Activated B cell treated with CpG ODN at 0.5 μM for 24 hours (primary cell): ENCODE results near the gene PRSS8. TPM values are rescaled to one million over a fixed set of nuclear protein-coding genes. Genes with fewer than 3 reads are reported as not detected.

Experiments
- ATAC-seq: fragments of 200-7000 bp; cut with Tn5 transposase; one replicate; pipeline ENCODE4 v1.10.0; 2021; ENCODE audit warnings: low read depth, mild to moderate bottlenecking, moderate library complexity
- CTCF ChIA-PET: fragments of 350-600 bp; sonication (Branson Sonifier 250); formaldehyde crosslinking; loops from one replicate; lab custom pipeline; 2021; ENCODE audit warnings: antibody characterized with exemption; lab: Charles Lee
- POLR2A ChIA-PET: fragments of 350-600 bp; sonication (Branson Sonifier 250); formaldehyde crosslinking; loops from one replicate; lab custom pipeline; 2021; ENCODE audit warnings: antibody characterized with exemption; lab: Charles Lee
- DNase-seq: peaks from one replicate; pipeline ENCODE4 v3.0.0; 2022
- H3K27ac Mint-ChIP-seq: one replicate; pipeline ENCODE4 v1.8.0; 2020; ENCODE audit warnings: mixed read lengths
- H3K27me3 Mint-ChIP-seq: one replicate; pipeline ENCODE4 v1.8.0; 2021; ENCODE audit warnings: mixed read lengths
- H3K36me3 Mint-ChIP-seq: one replicate; pipeline ENCODE4 v1.8.0; 2021; ENCODE audit warnings: low read depth, mixed read lengths
- H3K4me1 Mint-ChIP-seq: one replicate; pipeline ENCODE4 v1.8.0; 2021; ENCODE audit warnings: mixed read lengths
- H3K4me3 Mint-ChIP-seq: one replicate; pipeline ENCODE4 v1.8.0; 2020; ENCODE audit warnings: mild to moderate bottlenecking, mixed read lengths
- H3K9me3 Mint-ChIP-seq: one replicate; pipeline ENCODE4 v1.8.0; 2020; ENCODE audit warnings: mixed read lengths
- CTCF ChIP-seq: fragments of 200-600 bp; IDR thresholded peaks from one replicate; pipeline ENCODE4 v1.8.0; 2022; ENCODE audit warnings: antibody characterized with exemption, mild to moderate bottlenecking
- intact Hi-C: fragments of 100-400 bp; cut with micrococcal nuclease; formaldehyde crosslinking; loops from one replicate; pipeline ENCODE4 v1.15.1; 2024
- total RNA-seq: library from RNA; stranded (reverse); gene quantifications from 2 replicates; pipeline ENCODE4 v1.2.3, GENCODE V29; 2022

Gene PRSS8
- total RNA-seq, 1 donor from 2014 or later = not detected

- no peaks in the 10 kb centered on the region for H3K9me3 Mint-ChIP-seq
- DNase-seq (no peak), ATAC-seq (no peak)
- peaks cover 78% of the 10 kb centered on the region for H3K36me3 Mint-ChIP-seq
- ChIA-PET CTCF (no interaction called here), POLR2A (no interaction called here)
- H3K4me1 Mint-ChIP-seq = no peaks in the 10 kb centered on the region
- intact Hi-C loops = no loop called here
- no peaks in the 10 kb centered on the region for H3K27me3 Mint-ChIP-seq
- H3K4me3 Mint-ChIP-seq = no peak overlapping the region
- no peak for TF ChIP-seq CTCF
- H3K27ac Mint-ChIP-seq = no peak overlapping the region
Measured at GRCh38 chr16:31125844-31126243, 9.7 kb downstream of the PRSS8 start.

GRCh38 chr16:31120129-31120528 is 15.4 kb downstream of the PRSS8 start:
- POLR2A ChIA-PET = interaction anchor here (0.7 to 4.0 kb wide), 3 partner anchors 17 to 936 kb away, joined by 3 to 98 read pairs (median 4); partner anchors contain the start of gene CORO1A
- H3K4me1 Mint-ChIP-seq = peaks cover 18% of the 10 kb centered on the region
- H3K36me3 Mint-ChIP-seq = peaks cover 61% of the 10 kb centered on the region
- H3K27me3 Mint-ChIP-seq = no peaks in the 10 kb centered on the region
- no peak overlapping the region for H3K27ac Mint-ChIP-seq
- no peaks in the 10 kb centered on the region for H3K9me3 Mint-ChIP-seq
- no peak for ATAC-seq
- TF ChIP-seq CTCF = no peak
- CTCF ChIA-PET = interaction anchor here (0.7 kb wide), 1 partner anchor 15 kb away, joined by 3 read pairs; the partner anchor contains the start of gene PRSS8
- DNase-seq = no peak
- intact Hi-C loops = no loop called here
- H3K4me3 Mint-ChIP-seq = no peak overlapping the region

GRCh38 chr16:31118223-31119155 is 17.0 kb downstream of the PRSS8 start:
- H3K27ac Mint-ChIP-seq = peak overlapping the region; percentile 85
- ChIA-PET POLR2A (interaction anchor here (0.6 to 4.0 kb wide), 33 partner anchors 9 to 759 kb away, joined by 3 to 98 read pairs (median 5); partner anchors contain the start of genes ARMC5, BCKDK, FBRS and FUS), CTCF (interaction anchor here (1.0 to 1.4 kb wide), 2 partner anchors 24 to 134 kb away, joined by 3 to 7 read pairs; partner anchors contain the start of gene HSD3B7)
- intact Hi-C loops = loop anchor here (5.0 to 10.0 kb wide), 3 partner anchors 59 to 216 kb away; partner anchors contain the start of gene SETD1A
- ATAC-seq = no peak
- no peaks in the 10 kb centered on the region for H3K27me3 Mint-ChIP-seq
- DNase-seq = no peak
- H3K9me3 Mint-ChIP-seq = no peaks in the 10 kb centered on the region
- H3K36me3 Mint-ChIP-seq = peaks cover 49% of the 10 kb centered on the region
- TF ChIP-seq CTCF = no peak
- peaks cover 22% of the 10 kb centered on the region for H3K4me1 Mint-ChIP-seq
- peak overlapping the region; percentile 85 for H3K4me3 Mint-ChIP-seq

GRCh38 chr16:31117384-31118222 is 17.9 kb downstream of the PRSS8 start, which contains the start of gene KAT8:
Gene KAT8 (plus strand): TSS chr16:31117664. CDS start chr16:31117682, 18 bp downstream.
- Mint-ChIP-seq H3K27me3 (no peaks in the 10 kb centered on the region), H3K36me3 (peaks cover 47% of the 10 kb centered on the region), H3K4me3 (peak within 1 kb of the TSS; percentile 85), H3K4me1 (peaks cover 22% of the 10 kb centered on the region), H3K27ac (peak within 1 kb of the TSS; percentile 85), H3K9me3 (no peaks in the 10 kb centered on the region)
- ATAC-seq (peak; percentile 94), DNase-seq (peak; percentile 92)
- intact Hi-C loops = loop anchor here (1.0 to 10.0 kb wide), 9 partner anchors 23 to 341 kb away; partner anchors contain the start of genes ARMC5, FBXL19, SETD1A and STX4
- CTCF ChIA-PET = interaction anchor here (0.8 to 1.4 kb wide), 4 partner anchors 25 to 751 kb away, joined by 3 to 7 read pairs (median 3); partner anchors contain the start of gene HSD3B7
- TF ChIP-seq CTCF = no peak
- POLR2A ChIA-PET = interaction anchor here (0.6 to 4.0 kb wide), 45 partner anchors 9 to 760 kb away, joined by 3 to 98 read pairs (median 5); partner anchors contain the start of genes ARMC5, BCKDK, FBRS and FUS
